ENCODE results near the gene SUSD4. TPM values are rescaled to one million over a fixed set of nuclear protein-coding genes. Genes with fewer than 3 reads are reported as not detected.
"Not testable (repeated sequence)": the region's sequence is repeated elsewhere in the genome, so short reads cannot be mapped to it uniquely, and the experiment has no call there.

Gene SUSD4
- total RNA-seq, 1 donor from 2014 or later, result not detected

GRCh38 chr1:223290397-223290796, 73.6 kb downstream of the SUSD4 start:
- DNase-seq (ENCODE audit: extremely low spot score, unreplicated experiment), result no peak
- no peak overlapping the region for H3K4me3 Mint-ChIP-seq (ENCODE audit: unreplicated experiment)
- no peak overlapping the region for H3K27ac Mint-ChIP-seq (ENCODE audit: unreplicated experiment)
- no peaks in the 10 kb centered on the region for H3K36me3 Mint-ChIP-seq (ENCODE audit: unreplicated experiment)
- no peak for TF ChIP-seq CTCF (IDR thresholded peaks at IDR 0.05)
- H3K9me3 Mint-ChIP-seq (ENCODE audit: unreplicated experiment), result peaks cover 2% of the 10 kb centered on the region
- no peaks in the 10 kb centered on the region for H3K4me1 Mint-ChIP-seq (ENCODE audit: unreplicated experiment)
- H3K27me3 Mint-ChIP-seq (ENCODE audit: unreplicated experiment), result no peaks in the 10 kb centered on the region

- Mint-ChIP-seq H3K4me3 (ENCODE audit: unreplicated experiment) (no peak overlapping the region), H3K9me3 (ENCODE audit: unreplicated experiment) (peaks cover 10% of the 10 kb centered on the region), H3K4me1 (ENCODE audit: unreplicated experiment) (no peaks in the 10 kb centered on the region), H3K36me3 (ENCODE audit: unreplicated experiment) (no peaks in the 10 kb centered on the region), H3K27me3 (ENCODE audit: unreplicated experiment) (no peaks in the 10 kb centered on the region), H3K27ac (ENCODE audit: unreplicated experiment) (no peak overlapping the region)
- no peak for TF ChIP-seq CTCF (IDR thresholded peaks at IDR 0.05)
- no peak for DNase-seq (ENCODE audit: extremely low spot score, unreplicated experiment)
Measured at GRCh38 chr1:223289621-223290020, 74.4 kb downstream of the SUSD4 start.

GRCh38 chr1:223288826-223289225, 75.2 kb downstream of the SUSD4 start:
- Mint-ChIP-seq H3K27ac (ENCODE audit: unreplicated experiment) (no peak overlapping the region), H3K27me3 (ENCODE audit: unreplicated experiment) (no peaks in the 10 kb centered on the region), H3K36me3 (ENCODE audit: unreplicated experiment) (no peaks in the 10 kb centered on the region), H3K9me3 (ENCODE audit: unreplicated experiment) (peaks cover 16% of the 10 kb centered on the region), H3K4me3 (ENCODE audit: unreplicated experiment) (no peak overlapping the region), H3K4me1 (ENCODE audit: unreplicated experiment) (no peaks in the 10 kb centered on the region)
- no peak for TF ChIP-seq CTCF (IDR thresholded peaks at IDR 0.05)
- DNase-seq (ENCODE audit: extremely low spot score, unreplicated experiment), result no peak

GRCh38 chr1:223285452-223285851, 78.5 kb downstream of the SUSD4 start:
- H3K36me3 Mint-ChIP-seq (ENCODE audit: unreplicated experiment), result no peaks in the 10 kb centered on the region
- H3K4me3 Mint-ChIP-seq (ENCODE audit: unreplicated experiment), result no peak overlapping the region
- no peaks in the 10 kb centered on the region for H3K27me3 Mint-ChIP-seq (ENCODE audit: unreplicated experiment)
- H3K4me1 Mint-ChIP-seq (ENCODE audit: unreplicated experiment), result no peaks in the 10 kb centered on the region
- TF ChIP-seq CTCF (IDR thresholded peaks at IDR 0.05), result no peak
- H3K27ac Mint-ChIP-seq (ENCODE audit: unreplicated experiment), result no peak overlapping the region
- H3K9me3 Mint-ChIP-seq (ENCODE audit: unreplicated experiment), result peaks cover 22% of the 10 kb centered on the region
- DNase-seq (ENCODE audit: extremely low spot score, unreplicated experiment), result no peak

GRCh38 chr1:223283697-223284096, 80.3 kb downstream of the SUSD4 start:
- peaks cover 22% of the 10 kb centered on the region for H3K9me3 Mint-ChIP-seq (ENCODE audit: unreplicated experiment)
- DNase-seq (ENCODE audit: extremely low spot score, unreplicated experiment); H3K4me1 Mint-ChIP-seq (ENCODE audit: unreplicated experiment); H3K27me3 Mint-ChIP-seq (ENCODE audit: unreplicated experiment); H3K27ac Mint-ChIP-seq (ENCODE audit: unreplicated experiment); H3K36me3 Mint-ChIP-seq (ENCODE audit: unreplicated experiment); H3K4me3 Mint-ChIP-seq (ENCODE audit: unreplicated experiment): not testable (repeated sequence)

GRCh38 chr1:223278311-223278710, 85.7 kb downstream of the SUSD4 start:
- DNase-seq (ENCODE audit: extremely low spot score, unreplicated experiment); H3K9me3 Mint-ChIP-seq (ENCODE audit: unreplicated experiment); H3K36me3 Mint-ChIP-seq (ENCODE audit: unreplicated experiment); H3K4me1 Mint-ChIP-seq (ENCODE audit: unreplicated experiment); H3K4me3 Mint-ChIP-seq (ENCODE audit: unreplicated experiment); H3K27ac Mint-ChIP-seq (ENCODE audit: unreplicated experiment); H3K27me3 Mint-ChIP-seq (ENCODE audit: unreplicated experiment): not testable (repeated sequence)

Data from osteocyte (in vitro differentiated cells).